Measurements from ENCODE around the gene KRT9.

KRT9 gene

GRCh38 chr17:41536741-41537613 lies 34.9 kb downstream of the KRT9 start:
- no peak for TF ChIP-seq CTCF (conservative IDR thresholded peaks at IDR 0.05; ENCODE audit: low read depth, low read length)
- H3K4me3 ChIP-seq (ENCODE audit: low read length), result no peak overlapping the region
- no peak for DNase-seq (ENCODE audit: low read depth)

- no peak for DNase-seq (ENCODE audit: low read depth)
- no peak for TF ChIP-seq CTCF (conservative IDR thresholded peaks at IDR 0.05; ENCODE audit: low read depth, low read length)
- H3K4me3 ChIP-seq (ENCODE audit: low read length), result no peak overlapping the region
These were observed 35.9 kb downstream of the KRT9 start for GRCh38 chr17:41535764-41536481.

DNA sequence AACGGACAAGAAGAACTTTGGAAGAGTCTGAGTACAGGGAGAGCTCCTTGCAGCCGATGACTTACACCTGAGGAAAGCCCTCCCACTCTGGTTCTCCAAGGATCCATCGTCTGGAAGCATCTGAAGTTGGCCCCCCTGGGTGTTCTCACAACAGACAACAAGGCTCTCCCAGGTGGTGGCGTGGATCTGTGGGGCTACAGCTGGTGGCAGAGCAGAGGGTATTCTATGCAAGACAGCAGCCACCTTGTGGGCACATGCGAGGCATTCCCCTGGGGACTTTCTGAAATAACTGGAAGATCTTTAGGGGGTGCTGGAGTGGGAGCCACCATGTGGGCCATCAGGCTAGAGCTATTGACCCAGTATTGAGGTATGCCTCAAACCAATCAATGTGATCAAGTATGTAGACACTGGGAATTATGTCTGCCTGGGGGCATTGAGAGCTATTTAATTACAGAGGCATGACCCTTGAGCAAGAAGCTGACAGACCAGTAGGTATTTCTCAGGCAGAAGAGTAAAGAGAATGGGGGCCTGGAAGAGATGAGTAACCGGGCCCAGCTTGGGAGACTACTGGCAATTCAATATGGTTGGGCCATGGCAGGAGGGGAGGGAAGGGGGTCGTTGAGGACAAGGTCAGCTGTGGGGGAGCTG lies 36.8 kb downstream of the KRT9 start:
- DNase-seq (ENCODE audit: low read depth), result no peak
- no peak overlapping the region for H3K4me3 ChIP-seq (ENCODE audit: low read length)
- TF ChIP-seq CTCF (conservative IDR thresholded peaks at IDR 0.05; ENCODE audit: low read depth, low read length), result no peak

DNA sequence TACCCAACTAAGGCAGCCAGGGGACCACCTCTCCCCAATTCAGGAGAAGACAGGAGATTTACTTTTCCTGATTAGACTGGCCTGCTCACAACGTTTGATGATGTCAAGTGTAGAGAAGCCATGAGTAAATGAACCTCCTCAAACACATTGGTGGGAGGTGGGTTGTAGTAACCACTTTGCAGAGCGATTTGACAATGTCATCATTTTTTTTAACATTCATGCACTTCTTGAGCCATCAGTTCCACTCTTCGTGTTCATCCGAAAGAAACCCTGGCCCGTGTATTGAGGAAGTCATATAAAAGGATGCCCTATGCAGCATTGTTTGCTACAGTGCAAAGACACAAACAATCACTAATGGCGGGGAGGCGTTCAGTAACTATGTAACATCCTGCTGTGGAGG lies 38.2 kb downstream of the KRT9 start:
- no peak overlapping the region for H3K4me3 ChIP-seq (ENCODE audit: low read length)
- no peak for TF ChIP-seq CTCF (conservative IDR thresholded peaks at IDR 0.05; ENCODE audit: low read depth, low read length)
- no peak for DNase-seq (ENCODE audit: low read depth)

DNA sequence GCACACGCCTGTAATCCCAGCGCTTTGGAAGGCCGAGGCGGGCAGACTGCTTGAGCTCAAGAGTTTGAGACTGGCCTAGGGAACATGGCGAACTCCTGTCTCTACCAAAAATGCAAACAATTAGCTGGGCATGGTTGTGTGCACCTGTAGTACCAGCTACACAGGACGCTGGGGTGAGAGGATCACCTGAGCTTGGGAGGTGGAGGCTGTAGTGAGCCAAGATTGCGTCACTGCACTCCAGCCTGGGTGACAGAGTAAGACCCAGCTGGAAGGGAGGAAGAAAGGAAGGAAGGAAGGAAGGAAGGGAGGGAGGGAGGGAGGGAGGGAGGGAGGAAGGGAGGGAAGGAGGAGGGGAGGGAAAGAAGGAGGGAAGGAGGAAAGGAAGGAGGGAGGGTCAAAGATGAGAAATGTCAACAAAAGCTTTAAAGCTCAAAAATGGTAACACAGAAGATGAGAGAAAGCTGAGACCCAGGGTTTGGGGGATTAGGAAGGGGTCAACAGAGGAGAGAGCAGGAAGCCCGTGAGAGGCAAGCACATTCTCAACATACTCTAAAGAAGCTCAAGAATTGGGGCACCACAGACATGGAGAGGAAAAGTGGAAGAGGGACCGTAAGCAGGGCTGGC lies 38.8 kb downstream of the KRT9 start:
- DNase-seq (ENCODE audit: low read depth), result no peak
- no peak overlapping the region for H3K4me3 ChIP-seq (ENCODE audit: low read length)
- no peak for TF ChIP-seq CTCF (conservative IDR thresholded peaks at IDR 0.05; ENCODE audit: low read depth, low read length)

DNA sequence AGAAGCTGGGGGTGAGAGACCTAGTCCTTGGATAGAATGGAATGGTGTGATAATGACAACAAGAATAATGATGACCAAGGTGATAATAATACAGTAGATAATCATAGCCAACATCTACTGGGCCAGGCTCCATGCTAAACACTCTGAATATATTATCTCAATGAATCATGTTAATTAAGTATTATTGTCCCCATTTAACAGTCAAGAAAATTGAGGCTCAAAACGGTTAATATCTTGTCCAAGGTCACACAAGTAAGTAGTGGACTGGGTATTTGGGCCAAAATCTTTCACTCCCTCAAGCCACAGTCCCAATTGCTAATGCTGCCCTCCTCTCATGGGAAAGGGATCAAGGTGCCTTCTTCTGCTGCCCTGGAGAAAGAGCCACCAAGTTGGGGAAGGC lies 39.9 kb downstream of the KRT9 start:
- no peak overlapping the region for H3K4me3 ChIP-seq (ENCODE audit: low read length)
- no peak for DNase-seq (ENCODE audit: low read depth)
- no peak for TF ChIP-seq CTCF (conservative IDR thresholded peaks at IDR 0.05; ENCODE audit: low read depth, low read length)

Data from retinal pigment epithelial cell (primary cell).